Activated B cell treated with CpG ODN at 0.5 μM for 24 hours (primary cell): ENCODE results near the gene FYB2. TPM values are rescaled to one million over a fixed set of nuclear protein-coding genes. Genes with fewer than 3 reads are reported as not detected.

ENCODE experiments used
- ATAC-seq: fragments of 200-7000 bp; cut with Tn5 transposase; one replicate; pipeline ENCODE4 v1.10.0; 2021; ENCODE audit warnings: low read depth, mild to moderate bottlenecking, moderate library complexity
- CTCF ChIA-PET: fragments of 350-600 bp; sonication (Branson Sonifier 250); formaldehyde crosslinking; loops from one replicate; lab custom pipeline; 2021; ENCODE audit warnings: antibody characterized with exemption; lab: Charles Lee
- POLR2A ChIA-PET: fragments of 350-600 bp; sonication (Branson Sonifier 250); formaldehyde crosslinking; loops from one replicate; lab custom pipeline; 2021; ENCODE audit warnings: antibody characterized with exemption; lab: Charles Lee
- DNase-seq: peaks from one replicate; pipeline ENCODE4 v3.0.0; 2022
- H3K27ac Mint-ChIP-seq: one replicate; pipeline ENCODE4 v1.8.0; 2020; ENCODE audit warnings: mixed read lengths
- H3K27me3 Mint-ChIP-seq: one replicate; pipeline ENCODE4 v1.8.0; 2021; ENCODE audit warnings: mixed read lengths
- H3K36me3 Mint-ChIP-seq: one replicate; pipeline ENCODE4 v1.8.0; 2021; ENCODE audit warnings: low read depth, mixed read lengths
- H3K4me1 Mint-ChIP-seq: one replicate; pipeline ENCODE4 v1.8.0; 2021; ENCODE audit warnings: mixed read lengths
- H3K4me3 Mint-ChIP-seq: one replicate; pipeline ENCODE4 v1.8.0; 2020; ENCODE audit warnings: mild to moderate bottlenecking, mixed read lengths
- H3K9me3 Mint-ChIP-seq: one replicate; pipeline ENCODE4 v1.8.0; 2020; ENCODE audit warnings: mixed read lengths
- intact Hi-C: fragments of 100-400 bp; cut with micrococcal nuclease; formaldehyde crosslinking; loops from one replicate; pipeline ENCODE4 v1.15.1; 2024
- total RNA-seq: library from RNA; stranded (reverse); gene quantifications from 2 replicates; pipeline ENCODE4 v1.2.3, GENCODE V29; 2022
- TF ChIP-seq, protein P1 (sequence below): fragments of 200-600 bp; IDR thresholded peaks from one replicate; pipeline ENCODE4 v1.8.0; 2022; ENCODE audit warnings: antibody characterized with exemption, mild to moderate bottlenecking

Gene FYB2
- total RNA-seq, 1 donor from 2014 or later: not detected

DNA sequence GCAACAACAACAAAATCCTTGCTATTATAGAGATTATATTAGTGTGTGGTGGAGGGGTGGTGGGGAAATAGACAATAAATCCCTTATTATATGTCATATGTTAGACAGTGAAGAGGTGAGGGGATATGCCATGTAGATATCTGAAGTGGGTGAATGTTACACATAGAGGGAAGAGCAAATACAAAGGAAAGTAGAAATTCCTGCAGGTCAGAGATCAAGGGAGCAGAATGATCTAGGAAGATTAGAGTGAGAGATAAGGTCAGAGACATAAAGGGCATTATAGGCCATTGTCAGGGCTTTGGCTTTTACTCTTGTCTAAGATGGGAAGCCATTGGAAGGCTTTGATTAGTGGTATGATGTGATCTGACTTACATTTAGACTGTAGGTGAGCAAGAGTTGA is 135.6 kb downstream of the FYB2 start:
- intact Hi-C loops: no loop called here
- Mint-ChIP-seq H3K27ac (no peak overlapping the region), H3K27me3 (peaks cover 14% of the 10 kb centered on the region), H3K4me1 (no peaks in the 10 kb centered on the region), H3K9me3 (no peaks in the 10 kb centered on the region), H3K36me3 (no peaks in the 10 kb centered on the region), H3K4me3 (no peak overlapping the region)
- CTCF ChIA-PET: no interaction called here
- DNase-seq: no peak
- POLR2A ChIA-PET: no interaction called here
- TF ChIP-seq, protein P1, sequence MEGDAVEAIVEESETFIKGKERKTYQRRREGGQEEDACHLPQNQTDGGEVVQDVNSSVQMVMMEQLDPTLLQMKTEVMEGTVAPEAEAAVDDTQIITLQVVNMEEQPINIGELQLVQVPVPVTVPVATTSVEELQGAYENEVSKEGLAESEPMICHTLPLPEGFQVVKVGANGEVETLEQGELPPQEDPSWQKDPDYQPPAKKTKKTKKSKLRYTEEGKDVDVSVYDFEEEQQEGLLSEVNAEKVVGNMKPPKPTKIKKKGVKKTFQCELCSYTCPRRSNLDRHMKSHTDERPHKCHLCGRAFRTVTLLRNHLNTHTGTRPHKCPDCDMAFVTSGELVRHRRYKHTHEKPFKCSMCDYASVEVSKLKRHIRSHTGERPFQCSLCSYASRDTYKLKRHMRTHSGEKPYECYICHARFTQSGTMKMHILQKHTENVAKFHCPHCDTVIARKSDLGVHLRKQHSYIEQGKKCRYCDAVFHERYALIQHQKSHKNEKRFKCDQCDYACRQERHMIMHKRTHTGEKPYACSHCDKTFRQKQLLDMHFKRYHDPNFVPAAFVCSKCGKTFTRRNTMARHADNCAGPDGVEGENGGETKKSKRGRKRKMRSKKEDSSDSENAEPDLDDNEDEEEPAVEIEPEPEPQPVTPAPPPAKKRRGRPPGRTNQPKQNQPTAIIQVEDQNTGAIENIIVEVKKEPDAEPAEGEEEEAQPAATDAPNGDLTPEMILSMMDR: no peak
- ATAC-seq: no peak

DNA sequence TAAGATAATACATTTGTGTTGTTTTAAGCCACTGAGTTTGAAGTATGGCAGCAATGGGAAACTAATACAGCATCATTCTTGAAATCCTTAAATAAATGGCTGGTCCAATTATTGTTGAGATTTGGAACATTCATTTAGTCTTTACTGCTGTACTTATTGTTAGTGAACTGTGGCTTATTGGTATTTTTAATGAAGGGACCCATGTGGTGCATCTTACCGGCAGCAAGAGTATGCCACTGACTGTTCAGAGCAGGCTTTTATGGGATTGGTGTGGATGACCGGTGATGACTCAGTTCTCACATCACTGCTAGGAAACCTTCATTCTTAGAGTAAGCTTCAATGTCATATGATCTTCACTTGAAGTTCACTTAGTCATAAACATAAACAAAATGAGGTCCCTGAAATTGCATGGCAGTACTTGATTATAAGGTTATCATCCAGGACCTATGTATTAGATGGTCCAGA is 142.6 kb downstream of the FYB2 start:
- intact Hi-C loops: no loop called here
- Mint-ChIP-seq H3K4me3 (no peak overlapping the region), H3K27ac (no peak overlapping the region), H3K27me3 (peaks cover 16% of the 10 kb centered on the region), H3K9me3 (no peaks in the 10 kb centered on the region), H3K4me1 (no peaks in the 10 kb centered on the region), H3K36me3 (no peaks in the 10 kb centered on the region)
- no peak for ATAC-seq
- no peak for DNase-seq
- TF ChIP-seq, protein P1: no peak
- CTCF ChIA-PET: no interaction called here
- POLR2A ChIA-PET: interaction anchor here (0.6 kb wide), 1 partner anchor 343 kb away, joined by 3 read pairs; no protein-coding TSS in a partner anchor

DNA sequence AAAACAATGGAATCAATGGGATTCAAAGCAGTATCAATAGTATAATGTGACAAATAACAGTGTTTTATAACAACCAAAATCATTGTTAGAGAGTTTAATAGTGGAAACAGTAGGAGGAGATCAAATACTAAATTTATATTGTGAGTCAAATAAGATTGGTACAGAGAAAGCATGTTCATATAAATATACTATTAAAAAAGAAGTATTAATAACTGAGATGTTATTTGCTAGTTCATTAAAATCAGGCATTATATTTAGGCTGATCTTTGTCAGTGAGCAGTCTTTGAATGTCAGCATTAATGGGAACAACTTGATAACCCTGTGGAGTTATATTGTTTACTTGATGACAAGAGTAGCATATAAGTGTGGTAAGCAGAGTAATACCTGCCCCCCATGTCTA is 143.4 kb downstream of the FYB2 start:
- no peaks in the 10 kb centered on the region for H3K9me3 Mint-ChIP-seq
- peaks cover 18% of the 10 kb centered on the region for H3K27me3 Mint-ChIP-seq
- H3K27ac Mint-ChIP-seq: no peak overlapping the region
- CTCF ChIA-PET: no interaction called here
- no peaks in the 10 kb centered on the region for H3K36me3 Mint-ChIP-seq
- POLR2A ChIA-PET: no interaction called here
- ATAC-seq (no peak), DNase-seq (no peak)
- TF ChIP-seq, protein P1: no peak
- intact Hi-C loops: no loop called here
- H3K4me3 Mint-ChIP-seq: no peak overlapping the region
- no peaks in the 10 kb centered on the region for H3K4me1 Mint-ChIP-seq

DNA sequence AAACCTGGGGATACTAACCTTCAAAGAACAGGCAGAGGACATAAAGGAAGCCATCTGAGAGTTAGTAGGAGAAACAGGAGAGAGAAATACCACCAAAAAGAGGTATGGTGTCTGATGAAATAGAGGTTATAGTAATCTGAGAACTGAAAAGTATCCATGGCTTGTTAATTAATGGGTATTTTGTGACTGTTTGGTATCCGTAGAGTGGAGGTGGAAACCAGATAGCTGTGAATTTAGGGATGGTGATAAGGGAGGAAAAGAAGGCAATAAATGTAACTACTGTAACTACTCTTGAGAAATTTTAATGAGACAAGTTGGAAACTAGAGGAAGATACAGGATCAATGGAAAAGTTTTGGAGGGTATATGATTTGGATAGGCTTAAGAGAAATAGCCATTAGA is 146.6 kb downstream of the FYB2 start:
- ATAC-seq: no peak
- CTCF ChIA-PET: no interaction called here

DNA sequence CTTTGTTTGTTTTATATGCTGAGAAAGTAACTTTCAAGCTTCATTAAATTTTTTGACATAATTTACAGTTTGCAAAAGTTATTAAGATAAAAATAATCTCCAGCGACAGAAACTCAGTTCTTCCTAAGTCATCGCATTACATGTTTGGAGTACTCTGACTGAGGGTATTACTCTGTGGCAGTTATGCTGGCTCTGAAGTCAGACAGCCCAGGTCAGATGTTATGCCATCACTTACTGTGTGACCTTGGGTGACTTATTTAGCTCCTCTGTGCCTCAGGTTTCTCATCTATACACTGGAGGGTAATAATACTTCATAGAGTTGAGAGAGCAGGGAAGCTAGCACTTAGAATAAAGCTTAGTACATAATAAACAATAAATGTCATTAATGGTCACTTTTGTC is 147.7 kb downstream of the FYB2 start:
- H3K27me3 Mint-ChIP-seq: peaks cover 11% of the 10 kb centered on the region
- no peak overlapping the region for H3K27ac Mint-ChIP-seq
- no peaks in the 10 kb centered on the region for H3K9me3 Mint-ChIP-seq
- TF ChIP-seq, protein P1: no peak
- intact Hi-C loops: no loop called here
- no peaks in the 10 kb centered on the region for H3K36me3 Mint-ChIP-seq
- DNase-seq: no peak
- H3K4me1 Mint-ChIP-seq: no peaks in the 10 kb centered on the region
- POLR2A ChIA-PET: no interaction called here
- CTCF ChIA-PET: no interaction called here
- no peak overlapping the region for H3K4me3 Mint-ChIP-seq
- no peak for ATAC-seq

More for the DNA sequence above, 146.6 kb downstream of the FYB2 start:
- POLR2A ChIA-PET: no interaction called here
- Mint-ChIP-seq H3K27me3 (peaks cover 11% of the 10 kb centered on the region), H3K27ac (no peak overlapping the region), H3K4me3 (no peak overlapping the region), H3K4me1 (no peaks in the 10 kb centered on the region), H3K36me3 (no peaks in the 10 kb centered on the region), H3K9me3 (no peaks in the 10 kb centered on the region)
- intact Hi-C loops: no loop called here
- no peak for DNase-seq
- TF ChIP-seq, protein P1: no peak
